Muscle of leg (tissue), 11 donors: ENCODE results near the gene ABLIM2. TPM values are rescaled to one million over a fixed set of nuclear protein-coding genes. Genes with fewer than 3 reads are reported as not detected.

Source experiments
- DNase-seq: peaks from one replicate; pipeline ENCODE4 v3.0.0; 2013
- H3K27ac ChIP-seq: one replicate; pipeline ENCODE4 v1.5.1; 2013; ENCODE audit warnings: mild to moderate bottlenecking, low read length, control low read depth
- H3K27me3 ChIP-seq: one replicate; pipeline ENCODE4 v1.6.1; 2013; ENCODE audit warnings: low read length; ENCODE audit not compliant: control insufficient read depth, insufficient read depth
- H3K36me3 ChIP-seq: one replicate; pipeline ENCODE4 v1.6.1; 2013; ENCODE audit warnings: low read length; ENCODE audit not compliant: control insufficient read depth, insufficient read depth
- H3K4me1 ChIP-seq: one replicate; pipeline ENCODE4 v1.6.1; 2013; ENCODE audit warnings: low read length; ENCODE audit not compliant: control insufficient read depth, insufficient read depth
- H3K4me3 ChIP-seq: one replicate; pipeline ENCODE4 v1.5.1; 2013; ENCODE audit warnings: low read length, control low read depth
- H3K9me3 ChIP-seq: replicated peaks from 2 replicates; pipeline ENCODE4 v1.6.1; 2013; ENCODE audit warnings: low read depth, low read length; ENCODE audit not compliant: control insufficient read depth
- WGBS: methylation state at CpG from one replicate; pipeline ENCODE4 v1.1.5; 2013; ENCODE audit warnings: missing lambda C conversion rate; ENCODE audit not compliant: insufficient coverage; 5-methylcytosine and 5-hydroxymethylcytosine counted together
- polyA plus RNA-seq, 8 donors: library from polyadenylated mRNA; unstranded; fragments of 120-200 nt; gene quantifications; one replicate each; pipeline versions ENCODE4 v1.2.1 to v1.2.3, GENCODE V29; 2013; ENCODE audit warnings: inconsistent platforms in 1 of 8, low replicate concordance in 1 of 8; ENCODE audit not compliant: insufficient read length in 8 of 8, insufficient read depth in 1 of 8
- total RNA-seq: library from RNA; stranded (reverse); fragments of 120-200 nt; gene quantifications from one replicate; pipeline ENCODE4 v1.2.4, GENCODE V29; 2013

ABLIM2 gene
- total and polyA plus RNA-seq, 9 donors, result 3.1 to 10.5 (median 5.7) TPM

GRCh38 chr4:7989654-7990053 lies 169.0 kb downstream of the ABLIM2 start:
- Histone ChIP-seq H3K4me3 (no peak overlapping the region), H3K27ac (no peak overlapping the region), H3K36me3 (no peaks in the 10 kb centered on the region), H3K9me3 (peaks cover 2% of the 10 kb centered on the region), H3K27me3 (peaks cover 10% of the 10 kb centered on the region), H3K4me1 (peaks cover 12% of the 10 kb centered on the region)
- WGBS, result 86% methylated on average over 1 of the region's 2 CpGs
- DNase-seq, result no peak

DNA sequence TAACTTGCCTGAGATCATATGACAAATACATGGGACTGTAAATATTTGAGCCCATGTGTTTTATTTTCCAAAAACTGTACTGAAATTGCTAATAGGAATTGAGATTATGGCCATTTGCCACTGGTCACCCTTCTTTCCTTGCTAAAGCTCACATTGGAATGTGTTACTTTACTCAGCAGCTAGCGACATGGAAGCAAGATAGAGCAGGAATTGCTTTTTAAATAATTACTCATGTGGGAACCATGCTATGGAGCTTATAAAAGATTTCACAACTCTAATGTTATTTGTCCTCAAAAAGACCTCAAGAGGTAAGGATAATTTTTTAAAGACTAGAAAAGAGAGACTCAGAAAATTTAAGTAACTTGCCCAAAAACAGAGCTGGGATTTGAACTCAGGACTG lies 170.2 kb downstream of the ABLIM2 start:
- no peak overlapping the region for H3K27ac ChIP-seq
- peaks cover 13% of the 10 kb centered on the region for H3K27me3 ChIP-seq
- WGBS, result no CpG with 5 or more reads among the region's 1 CpG

GRCh38 chr4:7987148-7987989 lies 171.2 kb downstream of the ABLIM2 start:
- H3K4me1 ChIP-seq, result peaks cover 12% of the 10 kb centered on the region
- 60% methylated on average over 7 of the region's 10 CpGs for WGBS

More for the DNA sequence above, 170.2 kb downstream of the ABLIM2 start:
- no peaks in the 10 kb centered on the region for H3K36me3 ChIP-seq
- H3K9me3 ChIP-seq, result peaks cover 2% of the 10 kb centered on the region
- no peak overlapping the region for H3K4me3 ChIP-seq
- no peak for DNase-seq
- H3K4me1 ChIP-seq, result peaks cover 12% of the 10 kb centered on the region

GRCh38 chr4:7985891-7986441 lies 172.6 kb downstream of the ABLIM2 start:
- Histone ChIP-seq H3K27ac (peak overlapping the region; percentile 13), H3K36me3 (no peaks in the 10 kb centered on the region), H3K4me3 (no peak overlapping the region), H3K9me3 (peaks cover 2% of the 10 kb centered on the region), H3K4me1 (peaks cover 12% of the 10 kb centered on the region), H3K27me3 (peaks cover 13% of the 10 kb centered on the region)
- 14% methylated on average over 18 of the region's 21 CpGs for WGBS
- peak; percentile 43 for DNase-seq

More at GRCh38 chr4:7987148-7987989, 171.2 kb downstream of the ABLIM2 start:
- Histone ChIP-seq H3K9me3 (peaks cover 2% of the 10 kb centered on the region), H3K27me3 (peaks cover 13% of the 10 kb centered on the region), H3K27ac (no peak overlapping the region), H3K4me3 (no peak overlapping the region), H3K36me3 (no peaks in the 10 kb centered on the region)
- DNase-seq, result peak; percentile 77

DNA sequence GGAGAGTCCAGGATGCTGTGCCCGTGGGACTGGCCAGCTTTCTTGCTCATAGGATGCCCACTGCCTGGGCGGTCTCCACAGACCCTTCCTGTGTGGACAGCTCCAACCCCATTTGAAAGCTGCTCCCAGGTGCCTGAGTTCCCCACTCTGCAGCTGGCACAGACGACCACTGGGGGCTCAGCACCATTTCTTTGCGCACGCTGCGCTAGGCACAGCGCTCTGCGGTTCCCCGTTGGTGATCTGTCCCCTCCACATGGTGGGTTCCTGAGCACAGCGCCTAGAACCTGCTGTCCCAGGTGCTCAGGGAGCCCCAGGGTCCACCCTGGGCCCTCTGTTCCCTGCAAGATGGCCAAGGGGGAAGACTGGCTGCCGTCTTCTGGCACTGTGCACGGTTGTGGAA lies 173.5 kb downstream of the ABLIM2 start:
- DNase-seq, result no peak
- WGBS, result 89% methylated on average over 12 of the region's 12 CpGs
- Histone ChIP-seq H3K4me3 (no peak overlapping the region), H3K27ac (no peak overlapping the region), H3K27me3 (peaks cover 13% of the 10 kb centered on the region), H3K9me3 (peaks cover 2% of the 10 kb centered on the region), H3K4me1 (peaks cover 12% of the 10 kb centered on the region), H3K36me3 (no peaks in the 10 kb centered on the region)

DNA sequence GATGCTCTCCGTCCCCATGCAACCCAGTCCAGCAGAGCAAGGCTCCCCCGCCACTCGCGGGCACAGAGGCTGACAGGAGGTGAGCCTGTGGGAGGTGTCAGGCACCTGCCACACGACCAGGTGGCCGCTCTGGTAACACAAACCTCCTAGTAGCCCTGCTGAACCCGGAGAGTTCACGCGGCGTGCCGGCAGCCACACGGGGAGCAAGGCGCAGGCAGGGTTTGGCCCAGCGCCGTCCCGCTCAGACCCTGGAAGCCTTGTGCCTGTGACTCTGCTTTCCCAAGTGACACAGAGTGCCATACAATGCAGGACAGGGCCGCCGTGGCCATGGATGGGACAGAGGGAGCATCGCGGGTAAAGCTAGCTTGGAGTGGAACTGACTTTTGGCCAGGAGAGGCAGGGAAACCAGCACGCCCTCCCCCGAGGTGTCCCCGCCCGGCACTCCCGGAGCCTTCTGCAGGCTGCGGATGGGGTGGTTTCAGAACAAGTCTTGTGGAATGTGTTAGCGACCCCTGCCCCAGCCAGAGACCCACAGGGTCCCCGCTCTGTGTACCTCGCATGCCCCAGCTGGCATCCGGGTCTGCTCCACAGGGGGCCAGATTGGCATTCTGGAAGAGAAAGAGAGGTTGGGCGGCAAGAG lies 174.2 kb downstream of the ABLIM2 start:
- Histone ChIP-seq H3K4me1 (peaks cover 12% of the 10 kb centered on the region), H3K36me3 (no peaks in the 10 kb centered on the region)
- 87% methylated on average over 31 of the region's 31 CpGs for WGBS

GRCh38 chr4:7983296-7983695 lies 175.3 kb downstream of the ABLIM2 start:
- peaks cover 16% of the 10 kb centered on the region for H3K4me1 ChIP-seq
- 94% methylated on average over 15 of the region's 17 CpGs for WGBS
- H3K9me3 ChIP-seq, result no peaks in the 10 kb centered on the region
- H3K27me3 ChIP-seq, result peaks cover 13% of the 10 kb centered on the region
- H3K27ac ChIP-seq, result no peak overlapping the region
- no peaks in the 10 kb centered on the region for H3K36me3 ChIP-seq
- H3K4me3 ChIP-seq, result no peak overlapping the region
- DNase-seq, result no peak

More for the DNA sequence above, 174.2 kb downstream of the ABLIM2 start:
- DNase-seq, result no peak
- Histone ChIP-seq H3K4me3 (no peak overlapping the region), H3K9me3 (no peaks in the 10 kb centered on the region), H3K27ac (no peak overlapping the region), H3K27me3 (peaks cover 13% of the 10 kb centered on the region)

- Histone ChIP-seq H3K9me3 (no peaks in the 10 kb centered on the region), H3K4me3 (no peak overlapping the region), H3K4me1 (peaks cover 20% of the 10 kb centered on the region), H3K36me3 (no peaks in the 10 kb centered on the region), H3K27ac (no peak overlapping the region), H3K27me3 (peaks cover 13% of the 10 kb centered on the region)
- DNase-seq, result no peak
- WGBS, result 61% methylated on average over 8 of the region's 8 CpGs
Measured at GRCh38 chr4:7981738-7982394, 176.7 kb downstream of the ABLIM2 start.

DNA sequence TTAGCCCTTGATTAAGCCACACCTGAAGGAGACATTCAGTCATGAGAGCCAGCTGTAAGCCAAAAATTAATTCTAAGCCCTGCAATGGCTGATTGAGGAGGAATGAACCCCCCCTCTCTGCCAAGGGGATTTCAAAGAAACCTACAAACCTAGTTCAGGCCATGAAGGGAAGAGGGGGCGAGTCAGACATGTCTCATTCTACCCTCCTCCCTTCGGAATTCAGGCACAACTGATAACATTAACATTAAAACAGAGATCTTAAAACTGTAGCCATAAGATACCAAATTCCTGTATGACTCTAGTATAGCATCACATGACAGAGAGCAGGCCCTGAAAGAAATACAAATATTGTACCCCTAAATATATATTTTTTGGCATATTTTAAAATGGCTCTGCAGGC lies 178.6 kb downstream of the ABLIM2 start:
- no CpG with 5 or more reads among the region's 2 CpGs for WGBS
- no peak for DNase-seq
- Histone ChIP-seq H3K4me1 (peaks cover 8% of the 10 kb centered on the region), H3K4me3 (no peak overlapping the region), H3K36me3 (no peaks in the 10 kb centered on the region), H3K27ac (no peak overlapping the region), H3K27me3 (peaks cover 5% of the 10 kb centered on the region), H3K9me3 (no peaks in the 10 kb centered on the region)

- WGBS, result 67% methylated on average over 2 of the region's 4 CpGs
- Histone ChIP-seq H3K36me3 (no peaks in the 10 kb centered on the region), H3K27ac (no peak overlapping the region)
Measured at GRCh38 chr4:7979652-7979968, 179.0 kb downstream of the ABLIM2 start.

More at GRCh38 chr4:7979652-7979968, 179.0 kb downstream of the ABLIM2 start:
- no peaks in the 10 kb centered on the region for H3K9me3 ChIP-seq
- H3K4me1 ChIP-seq, result peaks cover 8% of the 10 kb centered on the region
- H3K4me3 ChIP-seq, result no peak overlapping the region
- no peak for DNase-seq
- peaks cover 2% of the 10 kb centered on the region for H3K27me3 ChIP-seq
